HG03565 (cell line): ENCODE measurements around the gene SMIM45.

ENCODE experiments used
- ATAC-seq: cut with Tn5 transposase; IDR thresholded peaks from one replicate; pipeline ENCODE4 v1.9.1; 2021; ENCODE audit warnings: mild to moderate bottlenecking, moderate library complexity; ENCODE audit not compliant: unreplicated experiment

SMIM45 gene

DNA sequence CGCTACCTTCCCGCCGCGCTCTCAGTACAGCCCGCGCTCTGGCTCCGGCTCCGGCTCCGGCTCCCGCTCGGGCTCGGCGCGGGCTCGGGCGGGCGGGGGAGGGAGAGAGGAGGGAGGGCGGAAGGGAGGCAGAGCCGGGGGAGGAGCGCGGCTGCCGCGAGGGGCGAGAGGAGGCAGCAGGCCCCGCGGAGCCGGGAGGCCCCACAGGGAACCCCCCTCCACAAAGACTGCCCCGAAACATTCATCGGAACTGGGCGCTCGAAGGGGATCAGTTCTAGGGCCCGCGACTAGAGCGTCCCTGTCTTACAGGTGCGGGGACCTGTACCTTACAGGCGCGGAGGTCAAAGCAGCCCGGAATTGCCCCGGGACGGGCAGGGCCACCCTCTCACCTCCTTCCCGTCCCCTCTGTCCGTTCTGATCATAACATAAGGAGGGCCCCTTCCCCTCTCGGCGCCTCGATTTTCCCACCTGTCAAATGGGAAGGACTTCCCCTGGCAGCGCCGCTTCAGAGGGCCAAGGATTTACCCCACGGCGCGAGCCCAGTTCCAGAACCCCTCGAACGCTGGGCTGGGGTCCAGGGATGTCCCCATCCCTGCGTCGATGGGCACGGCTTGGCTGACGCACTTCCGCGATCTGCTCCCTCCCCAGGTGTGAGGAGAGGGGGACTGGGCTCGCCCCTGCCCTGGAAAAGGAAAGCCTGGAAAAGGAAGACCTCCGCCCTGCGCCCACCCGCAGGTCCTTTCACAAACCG, 36.7 kb upstream of the SMIM45 start, which contains the start of gene SHISA8:
Gene SHISA8, minus strand, starts transcription at position 40 of the 751 bp plus-strand sequence. CDS start 407 bp downstream, outside the sequence.
- ATAC-seq, result no peak

DNA sequence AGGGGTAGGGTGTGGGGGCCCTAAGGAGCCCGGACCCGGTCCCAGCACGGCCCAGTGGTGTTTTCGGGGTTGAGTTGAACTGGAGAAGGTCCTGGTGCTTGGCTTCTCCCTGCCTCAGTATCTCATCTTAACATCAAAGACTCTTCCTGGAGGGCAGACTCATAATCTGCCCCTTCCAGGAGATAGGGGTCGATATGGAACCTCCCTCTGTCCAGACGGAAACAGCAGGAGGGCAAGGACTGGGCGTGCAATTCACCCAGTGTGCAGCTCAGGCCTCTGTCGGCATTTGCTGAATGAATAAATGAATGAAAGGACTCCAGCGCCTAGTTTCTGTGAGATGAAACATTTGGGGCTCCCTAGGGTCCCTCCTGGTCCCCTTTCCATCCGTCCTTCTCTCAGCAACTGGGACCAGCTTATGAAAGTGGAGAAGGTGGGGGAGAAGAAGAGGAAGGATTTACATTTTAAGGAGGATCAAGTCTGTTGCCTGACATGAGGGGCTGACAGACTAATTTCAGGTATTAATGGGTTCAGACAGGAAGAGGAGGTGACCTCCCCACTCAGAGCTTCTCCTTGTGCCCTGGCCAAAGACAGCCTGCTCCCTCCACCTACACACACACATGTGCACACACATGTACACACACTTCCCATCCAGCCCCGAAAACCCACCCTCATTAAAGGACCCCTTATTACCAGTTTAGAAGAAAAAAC, 36.0 kb upstream of the SMIM45 start:
- no peak for ATAC-seq

DNA sequence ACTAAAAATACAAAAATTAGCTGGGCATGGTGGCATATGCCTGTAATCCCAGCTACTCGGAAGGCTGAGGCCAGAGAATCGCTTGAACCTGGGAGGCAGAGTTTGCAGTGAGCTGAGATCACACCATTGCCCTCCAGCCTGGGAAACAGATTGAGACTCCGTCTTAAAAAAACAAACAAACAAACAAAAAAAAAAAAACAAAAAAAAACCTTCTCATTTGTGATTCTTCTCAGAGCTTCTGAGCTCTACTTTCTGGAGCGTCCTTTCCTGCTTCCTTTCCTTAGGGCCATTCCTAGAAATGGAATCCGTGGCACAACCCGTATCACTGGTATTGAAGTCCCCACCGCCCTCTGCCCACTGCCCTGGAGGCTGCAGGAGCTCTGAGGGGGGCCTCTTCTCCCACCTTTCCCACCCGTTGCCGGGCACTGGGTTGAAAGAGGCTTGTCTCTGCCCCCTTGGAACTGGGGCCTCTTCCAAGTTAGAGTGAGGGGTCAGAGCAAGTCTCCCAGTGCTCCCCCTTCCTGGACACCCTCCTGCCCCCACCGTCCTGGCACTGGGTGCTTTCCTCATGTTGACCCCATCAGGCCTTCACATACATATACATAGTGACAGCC, 35.1 kb upstream of the SMIM45 start:
- no peak for ATAC-seq

DNA sequence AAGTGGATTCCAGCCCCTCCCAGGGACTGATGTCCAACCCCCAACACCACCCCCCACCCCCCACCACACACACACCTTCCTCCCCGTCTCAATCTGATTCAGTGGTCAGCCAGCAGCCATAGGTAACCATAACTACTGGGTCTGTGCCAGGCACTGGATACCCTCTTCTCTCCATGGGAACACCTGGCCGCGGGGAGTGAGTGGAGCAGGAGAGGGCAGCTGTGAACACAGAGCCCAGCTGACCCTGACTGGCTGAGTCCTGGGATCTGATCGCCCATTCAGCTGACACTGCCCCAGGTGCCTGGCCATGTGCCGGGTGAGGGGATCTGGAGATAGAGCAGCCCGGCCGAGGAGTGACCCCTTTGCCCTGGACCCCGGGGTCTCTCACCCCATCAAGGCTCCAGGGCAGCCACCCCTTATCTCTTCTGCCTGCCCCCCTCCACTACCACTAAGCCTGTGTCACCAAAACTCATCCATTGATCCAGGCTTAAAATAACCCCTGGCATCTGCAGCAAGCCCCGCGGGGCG, 34.5 kb upstream of the SMIM45 start:
- ATAC-seq, result no peak

DNA sequence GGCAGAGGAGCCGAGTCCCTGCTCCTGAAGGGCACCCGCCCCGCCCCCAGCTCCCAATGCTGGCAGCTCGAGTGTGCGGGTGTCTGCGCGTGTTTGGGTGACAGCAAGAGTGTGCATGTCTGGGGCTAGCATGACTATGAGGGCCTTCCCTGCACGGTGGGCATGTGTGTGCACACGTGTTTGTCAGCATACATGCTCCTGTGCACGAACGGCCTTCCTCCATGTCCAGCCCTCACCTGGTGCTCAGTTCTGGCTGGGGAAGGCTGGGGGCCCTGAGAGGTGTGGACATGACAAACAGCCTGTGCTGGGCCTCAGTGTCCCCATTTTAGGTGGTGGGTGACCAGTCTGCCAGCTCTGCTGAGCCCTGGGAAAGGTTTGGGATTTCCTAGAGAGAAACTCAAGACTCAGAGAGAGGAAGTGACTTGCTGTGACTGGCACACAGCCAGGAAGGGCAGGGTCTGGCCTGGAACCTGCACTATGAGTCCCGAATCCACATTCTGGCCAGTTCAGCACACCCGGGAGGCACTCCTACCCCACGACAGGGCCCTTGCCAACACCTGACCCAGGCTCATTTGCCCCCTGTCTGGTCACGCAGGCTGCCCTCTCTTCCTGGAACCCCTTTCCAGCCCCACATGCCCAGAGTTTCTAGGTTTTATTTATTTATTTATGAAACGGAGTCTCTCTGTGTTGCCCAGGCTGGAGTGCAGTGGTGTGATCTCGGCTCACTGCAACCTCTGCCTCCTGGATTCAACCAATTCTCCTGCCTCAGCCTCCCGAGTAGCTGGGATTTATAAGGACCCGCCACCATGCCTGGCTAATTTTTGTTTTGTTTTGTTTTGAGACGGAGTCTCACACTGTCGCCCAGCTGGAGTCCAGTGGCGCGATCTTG, 33.8 kb upstream of the SMIM45 start:
- ATAC-seq, result no peak

DNA sequence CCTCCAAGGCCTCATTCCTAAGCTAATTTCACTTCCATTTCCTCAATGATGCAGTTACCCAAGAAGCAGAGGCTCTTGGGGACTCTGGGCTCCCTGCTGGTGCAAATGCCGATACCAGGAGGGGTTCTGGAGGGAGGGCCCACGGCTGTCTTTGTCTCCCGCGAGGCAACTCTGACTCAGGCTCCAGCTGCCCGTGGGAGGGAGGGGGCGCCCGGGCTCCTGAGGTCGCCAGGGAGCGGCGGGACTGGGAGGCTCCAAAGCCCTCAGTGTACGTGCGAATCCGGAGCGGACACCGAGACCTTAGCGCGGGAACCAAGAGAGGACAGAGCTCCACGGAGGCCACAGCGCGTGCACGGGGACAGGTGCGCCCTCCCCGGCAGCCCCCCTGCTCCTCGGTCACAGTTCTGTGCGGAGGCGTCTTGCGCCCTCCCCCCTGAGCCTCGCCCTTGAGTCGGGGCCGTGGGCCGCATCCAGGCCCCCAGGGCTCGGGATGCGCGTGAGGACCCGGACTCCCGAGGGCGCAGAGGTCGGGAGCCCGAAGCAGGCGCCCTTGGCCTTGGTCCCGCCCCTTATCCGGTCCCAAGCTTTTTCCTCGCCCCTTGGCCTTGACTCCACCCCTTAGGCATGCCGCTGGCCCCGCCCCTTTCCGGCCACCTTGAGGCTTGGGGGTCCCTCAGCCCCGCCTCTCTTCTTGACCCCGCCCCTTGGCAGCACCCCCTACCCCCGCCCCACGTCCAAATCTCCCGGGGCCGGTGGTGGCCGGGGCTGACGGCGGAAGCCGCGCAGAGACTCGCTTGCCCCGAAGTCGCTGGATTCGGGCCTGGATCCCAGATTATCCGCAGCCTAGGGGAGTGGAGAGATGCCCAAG, 32.4 kb upstream of the SMIM45 start:
- peak; percentile 35 for ATAC-seq

DNA sequence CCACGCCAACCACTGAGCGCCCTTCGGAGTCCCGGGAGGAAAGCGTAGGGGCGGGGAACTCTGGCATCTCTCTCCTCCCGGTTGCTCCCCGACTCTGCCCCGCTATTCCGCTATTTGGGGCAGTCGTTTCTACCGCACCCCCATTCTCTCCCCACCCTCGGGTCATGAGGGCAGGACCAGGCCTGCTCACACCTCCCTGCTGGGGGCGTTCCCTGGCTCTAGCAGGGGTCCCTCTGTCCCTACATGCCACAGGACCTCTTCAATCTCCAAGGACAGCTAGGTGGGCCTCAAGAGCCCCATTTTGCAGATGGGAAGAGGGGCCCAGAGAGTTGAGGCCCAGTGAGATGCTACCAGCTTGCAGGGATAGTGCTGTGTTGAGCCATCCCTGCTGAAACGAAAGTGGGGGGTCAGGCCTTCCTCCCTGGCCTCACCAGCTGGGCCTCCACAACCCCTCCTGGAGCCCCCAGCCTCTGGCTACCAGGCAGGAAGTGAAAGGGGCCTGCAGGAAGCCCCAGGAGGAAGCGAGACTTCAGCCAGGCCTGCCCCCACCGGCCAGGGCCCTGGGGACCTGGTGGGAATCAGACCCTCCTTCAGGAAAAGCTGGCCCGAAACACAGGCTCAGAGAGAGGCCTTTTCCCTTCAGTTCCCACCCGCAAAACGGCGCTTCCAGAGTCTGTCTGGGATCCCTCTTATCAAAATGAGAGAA, 31.5 kb upstream of the SMIM45 start:
- ATAC-seq, result no peak

DNA sequence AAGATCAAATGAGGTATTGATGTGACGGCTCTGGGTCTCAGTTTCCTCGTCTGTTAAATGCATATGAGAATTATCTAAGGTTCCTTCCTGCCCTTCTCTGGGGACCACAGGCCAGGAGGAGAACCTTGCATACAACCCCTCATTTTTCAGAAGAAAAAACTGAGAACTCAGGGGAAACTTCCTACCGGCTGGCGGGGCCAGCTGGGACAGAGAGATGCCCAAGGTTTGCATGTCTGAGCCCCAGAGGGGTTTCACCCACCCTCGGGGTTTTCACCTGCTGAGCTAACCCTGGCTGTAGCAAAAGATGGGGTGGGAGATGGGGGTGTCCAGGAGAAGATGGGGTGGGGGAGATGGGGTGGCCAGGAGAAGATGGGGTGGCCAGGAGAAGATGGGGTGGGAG, 29.6 kb upstream of the SMIM45 start:
- ATAC-seq, result no peak

DNA sequence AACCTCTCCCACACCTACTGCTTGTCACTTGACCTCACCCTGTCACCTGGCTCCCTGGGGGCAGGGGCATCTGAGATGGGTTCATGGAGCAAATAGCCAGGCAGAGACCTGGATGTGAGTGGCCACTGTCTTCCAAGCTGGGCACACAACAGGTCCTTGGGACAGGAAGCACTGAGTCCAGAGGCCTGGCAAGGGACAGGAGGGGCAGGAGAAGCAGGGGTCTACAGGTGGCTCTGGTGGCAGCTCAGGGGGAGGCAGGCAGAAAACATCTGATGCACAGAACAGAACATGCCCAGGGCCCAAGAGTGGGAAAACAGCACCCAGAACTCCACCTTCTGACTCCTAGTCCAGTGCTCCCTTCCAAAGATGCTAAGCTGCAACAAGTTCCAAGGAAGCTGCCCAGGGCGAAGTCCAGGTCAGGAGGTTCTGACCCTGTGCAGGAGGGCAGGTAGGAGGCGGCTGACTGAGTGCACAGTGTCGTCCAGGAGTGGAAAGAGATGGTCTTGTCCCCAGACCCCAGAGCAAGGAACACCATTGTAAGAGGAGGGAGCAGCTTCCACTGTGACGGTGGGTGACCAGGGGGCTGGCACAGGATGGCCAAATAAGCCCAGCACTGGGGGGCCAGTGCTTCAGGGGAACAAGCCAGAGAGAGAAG, 28.9 kb upstream of the SMIM45 start:
- no peak for ATAC-seq

DNA sequence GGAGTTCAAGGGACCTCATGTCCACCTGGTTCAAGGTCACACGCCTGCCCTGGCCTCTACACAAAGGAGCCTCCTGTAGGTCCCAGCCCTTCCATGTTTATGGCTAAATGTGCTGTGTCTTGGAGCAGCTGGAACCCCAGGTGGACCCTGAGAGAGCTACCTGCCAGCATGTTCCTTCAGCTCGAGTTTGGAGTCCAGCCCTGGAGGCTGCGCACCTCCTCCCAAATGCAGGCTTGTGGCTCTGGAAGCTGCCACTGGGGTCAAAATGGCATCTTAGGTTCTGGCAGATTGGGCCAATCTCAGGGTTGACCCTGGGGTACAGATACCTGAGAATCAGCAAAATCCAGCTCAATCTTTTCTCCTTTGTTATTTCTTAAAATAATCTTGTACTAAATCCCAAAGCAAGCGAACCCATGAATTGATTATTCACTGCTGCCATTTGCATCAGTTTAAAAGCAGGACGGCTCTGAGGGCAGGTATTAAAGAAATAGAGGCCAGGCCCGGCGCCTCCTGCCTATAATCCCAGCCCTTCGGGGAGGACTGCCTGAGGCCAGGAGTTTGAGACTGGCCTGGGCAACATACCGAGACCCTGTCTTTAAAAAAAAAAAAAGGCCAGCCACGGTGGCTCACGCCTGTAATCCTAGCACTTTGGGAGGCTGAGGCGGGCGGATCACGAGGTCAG, 28.2 kb upstream of the SMIM45 start:
- ATAC-seq, result no peak

DNA sequence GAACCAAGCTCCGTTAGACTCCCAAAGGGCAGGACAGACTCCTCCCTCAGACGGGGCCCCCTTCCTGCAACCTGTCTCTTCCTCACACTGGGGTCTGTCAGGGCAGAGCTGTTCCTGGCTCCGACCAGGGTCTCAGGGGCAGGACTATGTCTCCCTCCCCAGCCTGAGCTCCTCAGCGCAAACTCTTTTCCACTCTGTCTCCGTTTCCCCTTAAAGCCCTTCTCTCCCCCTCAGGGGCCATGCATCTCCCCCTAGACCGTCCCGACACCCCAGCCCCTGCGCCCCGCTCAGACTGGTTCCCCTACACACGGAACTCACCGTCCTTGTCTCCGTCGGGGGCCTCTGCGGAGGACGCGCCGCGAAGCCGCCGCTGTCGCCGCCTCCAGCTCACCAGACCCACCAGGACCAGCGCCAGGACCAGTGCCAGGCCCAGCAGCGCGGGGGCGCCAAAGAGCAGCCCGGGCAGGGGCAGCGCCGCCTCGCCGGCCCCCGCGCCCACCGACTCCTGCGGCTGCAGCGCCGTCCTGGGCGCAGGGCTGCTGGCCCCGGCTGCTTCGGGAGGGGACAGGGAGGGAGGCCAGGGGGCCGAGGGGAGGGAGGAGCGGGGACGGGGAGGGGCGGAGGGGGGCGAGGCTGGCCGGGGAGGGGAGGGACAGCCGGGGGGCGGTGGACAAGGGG, 26.0 kb upstream of the SMIM45 start:
- ATAC-seq, result no peak

DNA sequence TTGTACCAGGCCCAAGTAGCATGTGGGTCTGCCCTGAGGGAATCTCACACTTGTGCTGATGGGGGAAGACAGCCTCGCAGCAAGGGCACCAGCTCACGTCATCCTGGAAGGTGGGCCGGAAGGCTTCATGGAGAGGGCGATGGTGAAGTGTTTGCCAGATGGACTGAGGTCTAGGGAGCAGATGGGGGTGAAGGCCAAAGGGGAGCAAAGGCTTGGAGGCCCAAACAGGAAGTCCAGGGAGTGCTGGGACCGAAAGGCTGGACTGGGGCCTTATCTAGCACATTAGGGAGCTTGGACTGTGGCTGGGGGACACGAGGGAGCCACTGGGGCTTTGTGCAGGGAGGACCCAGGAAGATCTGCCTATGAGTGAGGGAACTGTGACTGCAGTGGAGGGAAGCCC, 24.1 kb upstream of the SMIM45 start:
- ATAC-seq, result no peak

DNA sequence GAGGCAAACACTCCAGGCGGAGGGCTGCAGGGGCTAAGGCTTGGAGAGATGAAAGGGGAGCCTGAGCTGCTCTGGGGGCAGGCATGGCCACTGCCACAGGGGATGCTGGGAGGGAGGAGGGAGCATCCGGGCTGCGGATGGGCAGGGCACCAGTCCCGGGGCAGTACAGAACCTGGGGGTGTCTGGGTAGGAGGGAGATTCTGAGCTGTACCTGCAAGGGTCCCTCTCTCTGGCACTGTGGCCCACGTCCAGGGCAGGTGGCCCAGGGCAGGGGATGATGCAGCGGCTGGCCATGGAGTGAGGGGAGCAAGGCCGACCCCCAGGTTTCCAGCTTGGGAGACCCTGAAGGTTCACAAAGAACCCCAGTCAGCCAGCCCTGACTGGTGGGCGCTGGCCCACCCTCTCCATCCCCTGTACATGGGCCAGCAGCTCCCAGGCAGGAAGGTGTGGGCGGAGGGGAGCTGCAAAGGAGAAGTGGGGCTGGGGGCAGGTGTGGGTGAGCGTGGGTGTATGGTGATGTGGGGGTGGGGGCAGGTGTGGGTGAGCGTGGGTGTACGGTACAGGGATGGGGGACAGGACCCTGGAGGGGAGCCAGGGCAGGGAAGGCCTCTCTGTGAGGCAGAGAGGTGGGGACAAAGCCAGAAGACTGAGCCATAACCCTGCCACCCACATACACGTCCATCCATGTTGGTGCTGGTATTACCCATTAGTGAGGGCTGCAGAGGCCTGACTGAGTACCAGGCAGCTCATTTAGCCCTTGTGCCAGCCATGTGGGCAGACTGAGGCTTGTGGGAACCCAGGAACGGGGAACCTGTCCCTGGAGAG, 23.1 kb upstream of the SMIM45 start:
- ATAC-seq, result no peak

DNA sequence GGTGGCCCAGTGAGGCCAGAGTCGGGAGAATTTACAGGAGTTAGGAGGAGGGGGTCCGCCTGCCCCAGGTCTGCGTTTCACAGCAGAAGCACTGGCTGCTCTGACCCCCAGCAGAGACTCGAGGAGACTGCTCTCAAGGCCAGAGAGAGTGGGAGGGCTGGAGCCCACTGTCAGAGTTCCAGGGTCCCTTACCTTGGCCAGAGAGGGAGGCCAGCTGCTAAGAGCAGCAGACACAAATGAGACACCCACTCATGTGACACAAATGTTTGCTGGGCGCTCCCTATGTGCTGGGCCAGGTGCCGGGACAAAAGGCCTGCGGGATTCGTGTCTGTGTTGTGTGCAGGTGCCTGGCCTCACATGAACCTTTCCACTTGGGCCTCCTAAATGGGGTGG, 22.5 kb upstream of the SMIM45 start:
- no peak for ATAC-seq

DNA sequence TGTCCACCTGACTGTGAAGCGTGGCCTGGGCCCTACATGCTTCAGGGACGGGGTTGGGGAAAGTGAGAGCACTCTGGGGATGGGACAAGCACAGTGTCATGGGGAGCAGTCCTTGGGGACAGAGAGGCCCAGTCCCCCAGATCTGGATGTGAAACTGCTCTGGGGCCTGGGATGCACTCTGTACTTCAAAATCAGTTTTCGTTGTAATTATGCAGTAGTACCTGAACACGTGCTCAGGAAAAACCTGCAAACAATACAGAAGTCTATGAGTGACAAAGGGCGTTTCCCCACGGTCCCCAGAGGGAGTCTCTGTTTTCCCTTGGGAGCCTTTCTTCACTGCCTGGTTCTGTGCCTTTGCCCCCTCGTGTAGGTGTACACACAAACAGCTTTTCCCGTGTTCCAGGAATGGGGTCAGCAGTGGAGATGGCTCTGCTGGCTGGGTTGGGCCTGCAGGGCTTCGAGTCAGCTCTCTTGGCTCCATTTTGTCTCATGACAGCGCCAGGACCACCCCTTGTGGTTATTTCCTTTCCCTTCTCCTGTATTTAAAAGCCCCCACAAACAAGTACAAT, 20.2 kb upstream of the SMIM45 start:
- ATAC-seq, result no peak

DNA sequence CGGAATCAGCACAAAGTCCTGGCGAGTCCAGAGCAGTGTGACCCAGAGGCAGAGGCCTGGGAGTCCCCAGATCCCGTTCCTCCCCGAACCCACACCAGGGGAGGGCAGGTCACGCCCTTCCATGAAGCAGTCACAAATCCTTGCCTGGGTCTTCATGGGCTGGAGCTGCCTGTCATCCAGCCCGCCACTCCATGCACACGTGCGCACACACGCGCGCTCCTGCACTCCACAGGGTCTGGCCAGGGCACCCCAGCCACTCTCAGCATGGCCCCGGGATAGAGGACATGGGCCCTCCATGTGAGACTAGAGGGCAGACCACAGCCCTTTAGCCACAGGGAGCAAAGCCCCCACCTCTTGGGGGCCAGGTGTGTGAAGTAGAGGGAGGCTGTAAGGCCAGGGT, 19.6 kb upstream of the SMIM45 start:
- ATAC-seq, result no peak
